Liver (tissue), 3 donors: ENCODE measurements around the gene OCA2.

ENCODE experiments used
- CTCF ChIP-seq: fragments of 150-350 bp; IDR thresholded peaks from 2 replicates; pipeline ENCODE4 v1.5.1; 2017; ENCODE audit warnings: improper control_type of control experiment, low read depth, low read length; ENCODE audit not compliant: missing input control
- MAX ChIP-seq: IDR thresholded peaks from 2 replicates; pipeline ENCODE4 v1.6.1; 2016; ENCODE audit warnings: antibody characterized with exemption
- RXRA ChIP-seq, 2 donors: IDR thresholded peaks; 2 replicates each; pipeline ENCODE4 v1.6.1; 2017 to 2018; ENCODE audit warnings: antibody characterized with exemption in 2 of 2, mild to moderate bottlenecking in 1 of 2
- SP1 ChIP-seq: IDR thresholded peaks from 2 replicates; pipeline ENCODE4 v1.6.1; 2018; ENCODE audit warnings: antibody characterized with exemption, mild to moderate bottlenecking
- TAF1 ChIP-seq: conservative IDR thresholded peaks from 2 replicates; pipeline ENCODE4 v1.6.1; 2016; ENCODE audit warnings: antibody characterized with exemption, mild to moderate bottlenecking
- donor health status: healthy.
- donor health status: healthy.

GRCh38 chr15:27958911-27959578, 140.1 kb downstream of the OCA2 start:
- TF ChIP-seq CTCF = no peak
- no peak for TF ChIP-seq RXRA (IDR thresholded peaks at IDR 0.05)
- TF ChIP-seq SP1 = no peak
- TF ChIP-seq MAX = no peak
- TF ChIP-seq TAF1 = no peak
